H1 (cell line): Measurements from ENCODE around the gene TAS2R13. TPM values are rescaled to one million over a fixed set of nuclear protein-coding genes. Genes with fewer than 3 reads are reported as not detected.

Experiments used
- CTCF ChIA-PET: fragments of 300-600 bp; sonication (Branson Sonifier 250); formaldehyde crosslinking; loops from one replicate; lab custom pipeline; 2021; ENCODE audit not compliant: partially characterized antibody; lab: Charles Lee
- POLR2A ChIA-PET: fragments of 300-600 bp; sonication (Branson Sonifier 250); formaldehyde crosslinking; loops from one replicate; lab custom pipeline; 2021; ENCODE audit warnings: inconsistent platforms; ENCODE audit not compliant: partially characterized antibody; lab: Charles Lee
- DNase-seq, 2 experiments: peaks; one replicate each; pipeline versions ENCODE4 v3.0.0 to v3.0.0-alpha.2; 2010 to 2022; ENCODE audit warnings: low spot score in 2 of 2, low read depth in 1 of 2, mixed read lengths in 1 of 2
- FAIRE-seq: peaks from 2 replicates; lab custom pipeline; 2011; peaks lifted over from hg19 to GRCh38; lab: Jason Lieb, UNC
- H2AFZ ChIP-seq: 2 replicates; pipeline ENCODE4 v1.8.1; 2012; ENCODE audit warnings: low read length, inconsistent platforms
- H2AK5ac ChIP-seq: 2 replicates; pipeline ENCODE4 v1.6.1; 2013; ENCODE audit warnings: low read depth, low read length
- H2BK120ac ChIP-seq: replicated peaks from 2 replicates; pipeline ENCODE3; 2013; ENCODE audit warnings: low read depth, low read length, inconsistent platforms
- H2BK12ac ChIP-seq: 2 replicates; pipeline ENCODE4 v1.6.1; 2013; ENCODE audit warnings: low read depth, low read length
- H2BK15ac ChIP-seq: 2 replicates; pipeline ENCODE4 v1.6.1; 2013; ENCODE audit warnings: low read length
- H2BK20ac ChIP-seq: 2 replicates; pipeline ENCODE4 v1.6.1; 2013; ENCODE audit warnings: low read length
- H2BK5ac ChIP-seq: 2 replicates; pipeline ENCODE4 v1.6.1; 2013; ENCODE audit warnings: low read depth, low read length
- H3K14ac ChIP-seq: 2 replicates; pipeline ENCODE4 v1.6.1; 2013; ENCODE audit warnings: inconsistent platforms; ENCODE audit not compliant: insufficient read length
- H3K18ac ChIP-seq: 2 replicates; pipeline ENCODE4 v1.6.1; 2013; ENCODE audit warnings: low read length; ENCODE audit errors: extremely low read depth
- H3K23ac ChIP-seq: 2 replicates; pipeline ENCODE4 v1.6.1; 2013; ENCODE audit warnings: inconsistent platforms; ENCODE audit not compliant: insufficient read length
- H3K23me2 ChIP-seq: 2 replicates; pipeline ENCODE4 v1.6.1; 2013; ENCODE audit warnings: low read depth, low read length
- H3K27ac ChIP-seq: 2 replicates; pipeline ENCODE4 v1.6.1; 2011; ENCODE audit warnings: low read depth, low read length, inconsistent platforms
- H3K27me3 ChIP-seq, 4 experiments: replicated peaks in 1 of 4; 1 replicate in 1 of 4; 2 replicates in 3 of 4; pipeline versions ENCODE4 v1.6.1 to v1.8.1; 2011 to 2013; ENCODE audit warnings: low read length in 3 of 4, mild to moderate bottlenecking in 3 of 4, inconsistent platforms in 2 of 4, mixed read lengths in 2 of 4, moderate library complexity in 1 of 4; ENCODE audit not compliant: control insufficient read depth in 3 of 4, insufficient read depth in 3 of 4; ENCODE audit errors: extremely low read depth in 1 of 4
- H3K36me3 ChIP-seq, 4 experiments: 2 replicates each; pipeline versions ENCODE4 v1.6.1 to v1.8.1; 2011 to 2013; ENCODE audit warnings: mild to moderate bottlenecking in 4 of 4, low read length in 3 of 4, moderate library complexity in 2 of 4, control low read depth in 1 of 4, inconsistent platforms in 1 of 4; ENCODE audit not compliant: insufficient read depth in 4 of 4, control insufficient read depth in 2 of 4
- H3K4ac ChIP-seq: replicated peaks from 2 replicates; pipeline ENCODE3; 2013; ENCODE audit warnings: low read length, low read depth, mixed read lengths, inconsistent platforms; ENCODE audit not compliant: insufficient read length
- H3K4me1 ChIP-seq, 4 experiments: replicated peaks in 1 of 4; 1 replicate in 1 of 4; 2 replicates in 3 of 4; pipeline versions ENCODE4 v1.6.1 to v1.8.1; 2011 to 2013; ENCODE audit warnings: low read length in 3 of 4, inconsistent platforms in 2 of 4, mixed read lengths in 1 of 4; ENCODE audit not compliant: insufficient read depth in 4 of 4, control insufficient read depth in 3 of 4
- H3K4me2 ChIP-seq, 2 experiments: 2 replicates each; pipeline versions ENCODE4 v1.6.1 to v1.8.1; 2011 to 2013; ENCODE audit warnings: low read depth in 2 of 2, low read length in 2 of 2, control low read depth in 1 of 2, inconsistent platforms in 1 of 2, mild to moderate bottlenecking in 1 of 2; ENCODE audit not compliant: insufficient read depth in 1 of 2
- H3K4me3 ChIP-seq, 4 experiments: fragments of 200-600, 300-600 bp in 1 of 4; sonication (generic), shearing (Covaris generic), sonication (Bioruptor Twin) in 1 of 4; 2 replicates each; pipeline versions ENCODE4 v1.5.1 to v1.8.1; 2011 to 2016; ENCODE audit warnings: low read length in 4 of 4, low read depth in 3 of 4, control low read depth in 2 of 4, inconsistent platforms in 2 of 4, mild to moderate bottlenecking in 2 of 4, mixed read lengths in 1 of 4, moderate library complexity in 1 of 4; ENCODE audit not compliant: insufficient read depth in 2 of 4; ENCODE audit errors: extremely low read depth in 1 of 4
- H3K56ac ChIP-seq: replicated peaks from 2 replicates; pipeline ENCODE3; 2013; ENCODE audit warnings: low read depth, mild to moderate bottlenecking, mixed read lengths, low read length, inconsistent platforms; ENCODE audit not compliant: insufficient read length
- H3K79me1 ChIP-seq: 2 replicates; pipeline ENCODE4 v1.6.1; 2013; ENCODE audit warnings: low read depth, low read length, control low read depth
- H3K79me2 ChIP-seq, 2 experiments: 2 replicates each; pipeline versions ENCODE4 v1.6.1 to v1.8.1; 2012 to 2013; ENCODE audit warnings: low read length in 2 of 2, mild to moderate bottlenecking in 2 of 2, inconsistent platforms in 1 of 2; ENCODE audit not compliant: insufficient read depth in 2 of 2, control insufficient read depth in 1 of 2
- H3K9ac ChIP-seq, 4 experiments: replicated peaks in 1 of 4; 1 replicate in 1 of 4; 2 replicates in 3 of 4; pipeline versions ENCODE4 v1.6.1 to v1.8.1; 2011 to 2013; ENCODE audit warnings: low read depth in 3 of 4, low read length in 3 of 4, control low read depth in 2 of 4, mild to moderate bottlenecking in 2 of 4, moderate library complexity in 2 of 4, inconsistent platforms in 1 of 4; ENCODE audit errors: extremely low read depth in 1 of 4
- H3K9me3 ChIP-seq, 2 experiments: 2 replicates each; pipeline versions ENCODE4 v1.6.1 to v1.8.1; 2012 to 2013; ENCODE audit warnings: mild to moderate bottlenecking in 2 of 2, moderate library complexity in 2 of 2, control low read depth in 1 of 2, inconsistent platforms in 1 of 2, low read depth in 1 of 2, low read length in 1 of 2, mixed read lengths in 1 of 2; ENCODE audit not compliant: insufficient read depth in 2 of 2
- H4K20me1 ChIP-seq, 2 experiments: replicated peaks in 1 of 2; 2 replicates each; pipeline versions ENCODE3 to v1.8.1; 2011 to 2013; ENCODE audit warnings: inconsistent platforms in 2 of 2, low read length in 2 of 2, mild to moderate bottlenecking in 1 of 2; ENCODE audit not compliant: insufficient read depth in 2 of 2, control insufficient read depth in 1 of 2
- H4K5ac ChIP-seq: 2 replicates; pipeline ENCODE4 v1.6.1; 2013; ENCODE audit warnings: low read length, low read depth, mixed read lengths, inconsistent platforms; ENCODE audit not compliant: insufficient read length
- H4K8ac ChIP-seq: 2 replicates; pipeline ENCODE4 v1.8.0; 2013; ENCODE audit warnings: mild to moderate bottlenecking, moderate library complexity, low read length, inconsistent platforms; ENCODE audit not compliant: insufficient read depth; ENCODE audit errors: extremely low read depth
- H4K91ac ChIP-seq: replicated peaks from 2 replicates; pipeline ENCODE3; 2013; ENCODE audit warnings: low read length, mixed read lengths, inconsistent platforms; ENCODE audit not compliant: insufficient read length
- ASH2L ChIP-seq: fragments of 200-600, 300-600 bp; sonication (generic); IDR thresholded peaks from one replicate; pipeline ENCODE4 v1.7.1; 2017; ENCODE audit warnings: low read length
- BACH1 ChIP-seq: IDR thresholded peaks from 2 replicates; pipeline ENCODE4 v1.6.1; 2012; ENCODE audit warnings: low read length, improper control_type of control experiment
- CBX5 ChIP-seq: fragments of 300-800, 300-1000 bp; sonication (generic); IDR thresholded peaks from 2 replicates; pipeline ENCODE4 v1.7.1; 2016; ENCODE audit warnings: antibody characterized with exemption, low read length, low read depth
- CBX8 ChIP-seq: fragments of 300-800, 300-1000 bp; sonication (generic); IDR thresholded peaks from 2 replicates; pipeline ENCODE4 v1.7.1; 2016; ENCODE audit warnings: low read depth, low read length, borderline replicate concordance
- CHD1 ChIP-seq: IDR thresholded peaks from 2 replicates; pipeline ENCODE4 v1.6.1; 2012; ENCODE audit warnings: low read depth, low read length, improper control_type of control experiment
- GABPA ChIP-seq: IDR thresholded peaks from 2 replicates; pipeline ENCODE4 v1.6.1; 2011; ENCODE audit warnings: mild to moderate bottlenecking, low read length, moderate library complexity, borderline replicate concordance; ENCODE audit not compliant: insufficient read depth
- JUN ChIP-seq: IDR thresholded peaks from 2 replicates; pipeline ENCODE4 v1.6.1; 2011; ENCODE audit warnings: low read depth, mild to moderate bottlenecking, improper control_type of control experiment, low read length
- KDM4A ChIP-seq: IDR thresholded peaks from one replicate; pipeline ENCODE4 v1.7.1; 2012; ENCODE audit warnings: low read depth, mild to moderate bottlenecking, moderate library complexity, low read length, inconsistent platforms; ENCODE audit not compliant: severe bottlenecking
- POLR2A ChIP-seq, 2 experiments: IDR thresholded peaks; 1 replicate in 1 of 2; 2 replicates in 1 of 2; pipeline ENCODE4 v1.6.1; 2011; ENCODE audit warnings: low read depth in 2 of 2, low read length in 2 of 2, mild to moderate bottlenecking in 2 of 2; ENCODE audit errors: control extremely low read depth in 1 of 2
- POLR2AphosphoS5 ChIP-seq: IDR thresholded peaks from 2 replicates; pipeline ENCODE4 v1.6.1; 2011; ENCODE audit warnings: low read depth, low read length
- TAF1 ChIP-seq: IDR thresholded peaks from 2 replicates; pipeline ENCODE4 v1.6.1; 2011; ENCODE audit warnings: mild to moderate bottlenecking, low read depth, low read length
- WGBS, 2 experiments: shearing (Covaris generic) in 1 of 2; methylation state at CpG; one replicate each; pipeline versions ENCODE4 v1.1.6 to v1.1.7; 2013 to 2015; ENCODE audit warnings: low lambda C conversion rate in 2 of 2, mixed read lengths in 2 of 2, inconsistent platforms in 1 of 2, low coverage in 1 of 2, missing lambda C conversion rate in 1 of 2; ENCODE audit not compliant: insufficient replicate concordance in 2 of 2, insufficient coverage in 1 of 2, insufficient read length in 1 of 2; ENCODE audit errors: extremely low coverage in 1 of 2, missing lambda C conversion rate in 1 of 2; 5-methylcytosine and 5-hydroxymethylcytosine counted together
- polyA plus RNA-seq, 7 experiments: library from polyadenylated mRNA; depleted of rRNA in 3 of 7; stranded (reverse) in 5 of 7; unstranded in 2 of 7; fragments of >200 nt in 5 of 7; fragments of 200-250 nt in 2 of 7; gene quantifications; 1 replicate in 5 of 7; 2 replicates in 1 of 7; 4 replicates in 1 of 7; pipeline versions ENCODE4 v1.2.1 to v1.2.3, GENCODE V29; 2011 to 2013; ENCODE audit warnings: missing spikeins in 2 of 7, mixed read lengths in 2 of 7
- total RNA-seq: library from RNA; stranded (reverse); fragmentation: NEBNext Ultra II Directional; extraction: Animal tissue kit (Norgen Biotek cat#: 25700); gene quantifications from 2 replicates; pipeline ENCODE4 v1.2.1, GENCODE V29; 2021
- TF ChIP-seq, protein P1 (sequence below): IDR thresholded peaks from 2 replicates; pipeline ENCODE4 v1.6.1; 2012; ENCODE audit warnings: inconsistent platforms
- TF ChIP-seq, protein P2 (sequence below), 3 experiments: IDR thresholded peaks; 1 replicate in 2 of 3; 2 replicates in 1 of 3; pipeline versions ENCODE4 v1.5.1 to v1.6.1; 2011; ENCODE audit warnings: low read length in 3 of 3, mild to moderate bottlenecking in 3 of 3, inconsistent platforms in 2 of 3, low read depth in 1 of 3, moderate library complexity in 1 of 3; ENCODE audit not compliant: insufficient read depth in 1 of 3; ENCODE audit errors: control extremely low read depth in 1 of 3

TAS2R13 gene
- total and polyA plus RNA-seq, 2 of the 8 experiments (the other 6 are each of a cell fraction or from before 2014, with no cell fraction given) = 0.09 to 0.17 TPM

DNA sequence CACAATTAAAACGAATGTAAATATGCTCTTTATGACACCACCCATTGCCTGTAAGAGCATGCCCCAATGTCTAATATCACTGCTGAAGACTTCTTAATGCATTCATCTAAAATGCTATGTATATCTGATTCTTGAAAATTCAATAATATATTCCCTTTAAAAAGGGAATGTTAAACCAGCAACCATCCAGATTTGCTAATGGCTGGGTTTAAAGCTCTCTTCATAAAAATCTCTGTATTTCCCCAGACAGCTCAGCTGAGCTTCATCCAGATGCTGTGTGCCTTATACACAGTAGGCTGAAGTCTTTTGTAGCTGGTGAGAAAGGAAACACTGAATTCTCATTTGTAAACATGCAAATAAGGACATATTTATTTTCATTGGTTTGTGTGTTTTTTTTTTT is 29.8 kb upstream of the TAS2R13 start, which contains the start of gene TAS2R14:
Gene TAS2R14 (minus strand): TSS at position 101 of the 400 bp plus-strand sequence. CDS start 56 bp downstream, at position 45.
- Histone ChIP-seq H3K4ac (no peak within 1 kb of the TSS), H2BK120ac (no peak within 1 kb of the TSS), H3K36me3 (no peaks in the 10 kb centered on the region), H3K27me3 (no peaks in the 10 kb centered on the region), H4K5ac (no peak within 1 kb of the TSS), H4K8ac (no peak within 1 kb of the TSS), H3K23me2 (no peaks in the 10 kb centered on the region), H3K4me2 (no peak within 1 kb of the TSS), H3K4me3 (no peak within 1 kb of the TSS), H2AK5ac (no peak within 1 kb of the TSS), H4K91ac (no peak within 1 kb of the TSS), H3K9ac (no peak within 1 kb of the TSS), H3K79me2 (no peaks in the 10 kb centered on the region), H2BK20ac (no peak within 1 kb of the TSS), H3K56ac (no peak within 1 kb of the TSS), H2AFZ (no peak within 1 kb of the TSS), H3K79me1 (no peaks in the 10 kb centered on the region; the same call in 1 of the 2 replicates), H2BK5ac (no peak within 1 kb of the TSS), H2BK15ac (no peak within 1 kb of the TSS), H3K14ac (no peak within 1 kb of the TSS), H2BK12ac (no peak within 1 kb of the TSS), H3K9me3 (no peaks in the 10 kb centered on the region), H4K20me1 (peaks cover 0 to 2% of the 10 kb centered on the region in 2 experiments), H3K27ac (no peak within 1 kb of the TSS), H3K4me1 (peaks cover 0 to 5% (median 1%) of the 10 kb centered on the region in 4 experiments; a peak in 4 of 7 replicates), H3K23ac (no peak within 1 kb of the TSS), H3K18ac (no peak within 1 kb of the TSS)
- CTCF ChIA-PET = no interaction called here
- WGBS, 2 experiments = 86% methylated on average over 1 of the region's 1 CpG; no CpG with 5 or more reads in 1 of the 2 experiments
- no peak for DNase-seq
- POLR2A ChIA-PET = no interaction called here
- FAIRE-seq = no peak
- TF ChIP-seq CHD1 = no peak
- no peak for TF ChIP-seq POLR2AphosphoS5
- TF ChIP-seq KDM4A = no peak
- no peak for TF ChIP-seq CBX8
- no peak for TF ChIP-seq JUN
- no peak for TF ChIP-seq POLR2A (IDR thresholded peaks at IDR 0.05; ENCODE audit: control extremely low read depth in 1 of 2, low read depth in 2 of 2, low read length in 2 of 2)
- TF ChIP-seq GABPA = no peak
- TF ChIP-seq, protein P1, sequence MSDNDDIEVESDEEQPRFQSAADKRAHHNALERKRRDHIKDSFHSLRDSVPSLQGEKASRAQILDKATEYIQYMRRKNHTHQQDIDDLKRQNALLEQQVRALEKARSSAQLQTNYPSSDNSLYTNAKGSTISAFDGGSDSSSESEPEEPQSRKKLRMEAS = no peak
- TF ChIP-seq ASH2L = no peak
- TF ChIP-seq TAF1 = no peak
- TF ChIP-seq, protein P2, sequence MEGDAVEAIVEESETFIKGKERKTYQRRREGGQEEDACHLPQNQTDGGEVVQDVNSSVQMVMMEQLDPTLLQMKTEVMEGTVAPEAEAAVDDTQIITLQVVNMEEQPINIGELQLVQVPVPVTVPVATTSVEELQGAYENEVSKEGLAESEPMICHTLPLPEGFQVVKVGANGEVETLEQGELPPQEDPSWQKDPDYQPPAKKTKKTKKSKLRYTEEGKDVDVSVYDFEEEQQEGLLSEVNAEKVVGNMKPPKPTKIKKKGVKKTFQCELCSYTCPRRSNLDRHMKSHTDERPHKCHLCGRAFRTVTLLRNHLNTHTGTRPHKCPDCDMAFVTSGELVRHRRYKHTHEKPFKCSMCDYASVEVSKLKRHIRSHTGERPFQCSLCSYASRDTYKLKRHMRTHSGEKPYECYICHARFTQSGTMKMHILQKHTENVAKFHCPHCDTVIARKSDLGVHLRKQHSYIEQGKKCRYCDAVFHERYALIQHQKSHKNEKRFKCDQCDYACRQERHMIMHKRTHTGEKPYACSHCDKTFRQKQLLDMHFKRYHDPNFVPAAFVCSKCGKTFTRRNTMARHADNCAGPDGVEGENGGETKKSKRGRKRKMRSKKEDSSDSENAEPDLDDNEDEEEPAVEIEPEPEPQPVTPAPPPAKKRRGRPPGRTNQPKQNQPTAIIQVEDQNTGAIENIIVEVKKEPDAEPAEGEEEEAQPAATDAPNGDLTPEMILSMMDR (IDR thresholded peaks at IDR 0.05; ENCODE audit: control extremely low read depth in 1 of 3, insufficient read depth in 1 of 3, low read depth in 1 of 3, low read length in 3 of 3) = no peak
- no peak for TF ChIP-seq BACH1
- no peak for TF ChIP-seq CBX5
